GM12878 (cell line): ENCODE results near the gene MYLK4.

Experiments used
- BHLHE40 ChIP-seq, 2 experiments: fragments of 450-650 bp in 1 of 2; IDR thresholded peaks; 2 replicates each; pipeline ENCODE4 v1.6.1; 2011 to 2017; ENCODE audit warnings: low read depth in 2 of 2, borderline replicate concordance in 1 of 2, improper control_type of control experiment in 1 of 2, low read length in 1 of 2, mild to moderate bottlenecking in 1 of 2
- EZH2 ChIP-seq: IDR thresholded peaks from 2 replicates; pipeline ENCODE4 v1.6.1; 2012; ENCODE audit warnings: low read depth, mild to moderate bottlenecking, control low read depth, inconsistent platforms, low read length, borderline replicate concordance; ENCODE audit not compliant: control insufficient read depth
- FOXM1 ChIP-seq: IDR thresholded peaks from 2 replicates; pipeline ENCODE4 v1.6.1; 2012; ENCODE audit warnings: low read depth, mild to moderate bottlenecking, inconsistent platforms, low read length, moderate library complexity
- HCFC1 ChIP-seq: fragments of 150-350 bp; IDR thresholded peaks from 2 replicates; pipeline ENCODE4 v1.6.1; 2014; ENCODE audit warnings: low read length
- HDAC6 ChIP-seq: fragments of 200-600 bp; sonication (generic); IDR thresholded peaks from one replicate; pipeline ENCODE4 v1.8.0; 2017; ENCODE audit warnings: antibody characterized with exemption; ENCODE audit not compliant: unreplicated experiment
- MXI1 ChIP-seq: fragments of 150-350 bp; IDR thresholded peaks from 2 replicates; pipeline ENCODE4 v1.6.1; 2011; ENCODE audit warnings: low read depth, mild to moderate bottlenecking, inconsistent platforms, low read length, improper control_type of control experiment
- NRF1 ChIP-seq: conservative IDR thresholded peaks from 2 replicates; pipeline ENCODE4 v1.6.1; 2011; ENCODE audit warnings: mild to moderate bottlenecking, low read depth, low read length, improper control_type of control experiment
- POLR2A ChIP-seq: IDR thresholded peaks from 2 replicates; pipeline ENCODE4 v1.6.1; 2011; ENCODE audit warnings: low read depth, mild to moderate bottlenecking, low read length
- RAD21 ChIP-seq: IDR thresholded peaks from 2 replicates; pipeline ENCODE4 v1.6.1; 2011; ENCODE audit warnings: mild to moderate bottlenecking, low read depth, low read length, moderate library complexity; ENCODE audit not compliant: insufficient read depth
- SUZ12 ChIP-seq: fragments of 200-600 bp; sonication (generic); IDR thresholded peaks from one replicate; pipeline ENCODE4 v1.6.1; 2018; ENCODE audit warnings: antibody characterized with exemption, mild to moderate bottlenecking; ENCODE audit not compliant: unreplicated experiment
- ZZZ3 ChIP-seq: IDR thresholded peaks from 2 replicates; pipeline ENCODE4 v1.6.1; 2011; ENCODE audit warnings: low read depth; ENCODE audit not compliant: control insufficient read depth, insufficient read length
- TF ChIP-seq, protein P1 (sequence below), 3 experiments: IDR thresholded peaks in 2 of 3; conservative IDR thresholded peaks in 1 of 3; 2 replicates each; pipeline ENCODE4 v1.5.1; 2011; ENCODE audit warnings: low read depth in 3 of 3, low read length in 3 of 3, mild to moderate bottlenecking in 3 of 3, control low read depth in 2 of 3, moderate library complexity in 2 of 3, inconsistent platforms in 1 of 3, mixed read lengths in 1 of 3; ENCODE audit not compliant: control insufficient read depth in 2 of 3, insufficient read depth in 1 of 3; ENCODE audit errors: extremely low read depth in 1 of 3
- TF ChIP-seq, protein P2 (sequence below): IDR thresholded peaks from 2 replicates; pipeline ENCODE4 v1.6.1; 2012; ENCODE audit warnings: low read length, inconsistent platforms

DNA sequence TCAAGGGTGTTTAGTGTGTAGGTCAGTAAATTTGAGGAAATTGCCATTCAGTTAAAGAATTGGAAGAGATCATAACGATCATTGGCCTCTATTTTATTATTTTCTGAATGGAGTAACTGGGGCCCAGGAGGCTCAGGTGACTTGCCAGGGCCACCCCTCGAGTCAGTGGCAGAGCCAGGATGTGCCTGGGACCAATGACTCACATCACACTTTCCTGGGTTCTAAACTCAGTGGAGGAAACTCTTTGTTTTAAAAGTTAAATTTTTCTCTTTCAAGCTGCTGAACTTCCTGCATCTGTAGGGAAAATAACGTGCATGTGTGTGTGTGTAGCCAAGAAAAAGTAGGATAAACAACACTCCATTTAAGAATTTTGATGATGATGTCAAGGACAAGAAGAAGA lies 135.5 kb downstream of the MYLK4 start:
- TF ChIP-seq HDAC6 (no peak), SUZ12 (no peak), MXI1 (no peak), FOXM1 (no peak), EZH2 (no peak), POLR2A (no peak), ZZZ3 (no peak), HCFC1 (no peak), NRF1 (no peak), RAD21 (no peak), BHLHE40 (IDR thresholded peaks at IDR 0.05; ENCODE audit: borderline replicate concordance in 1 of 2, low read depth in 2 of 2, low read length in 1 of 2) (no peak)
- TF ChIP-seq, protein P1, sequence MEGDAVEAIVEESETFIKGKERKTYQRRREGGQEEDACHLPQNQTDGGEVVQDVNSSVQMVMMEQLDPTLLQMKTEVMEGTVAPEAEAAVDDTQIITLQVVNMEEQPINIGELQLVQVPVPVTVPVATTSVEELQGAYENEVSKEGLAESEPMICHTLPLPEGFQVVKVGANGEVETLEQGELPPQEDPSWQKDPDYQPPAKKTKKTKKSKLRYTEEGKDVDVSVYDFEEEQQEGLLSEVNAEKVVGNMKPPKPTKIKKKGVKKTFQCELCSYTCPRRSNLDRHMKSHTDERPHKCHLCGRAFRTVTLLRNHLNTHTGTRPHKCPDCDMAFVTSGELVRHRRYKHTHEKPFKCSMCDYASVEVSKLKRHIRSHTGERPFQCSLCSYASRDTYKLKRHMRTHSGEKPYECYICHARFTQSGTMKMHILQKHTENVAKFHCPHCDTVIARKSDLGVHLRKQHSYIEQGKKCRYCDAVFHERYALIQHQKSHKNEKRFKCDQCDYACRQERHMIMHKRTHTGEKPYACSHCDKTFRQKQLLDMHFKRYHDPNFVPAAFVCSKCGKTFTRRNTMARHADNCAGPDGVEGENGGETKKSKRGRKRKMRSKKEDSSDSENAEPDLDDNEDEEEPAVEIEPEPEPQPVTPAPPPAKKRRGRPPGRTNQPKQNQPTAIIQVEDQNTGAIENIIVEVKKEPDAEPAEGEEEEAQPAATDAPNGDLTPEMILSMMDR (IDR thresholded peaks at IDR 0.05 in 2 of 3, conservative IDR thresholded peaks at IDR 0.05 in 1 of 3; ENCODE audit: control insufficient read depth in 2 of 3, extremely low read depth in 1 of 3, insufficient read depth in 1 of 3, low read depth in 3 of 3, low read length in 3 of 3) = no peak
- TF ChIP-seq, protein P2, sequence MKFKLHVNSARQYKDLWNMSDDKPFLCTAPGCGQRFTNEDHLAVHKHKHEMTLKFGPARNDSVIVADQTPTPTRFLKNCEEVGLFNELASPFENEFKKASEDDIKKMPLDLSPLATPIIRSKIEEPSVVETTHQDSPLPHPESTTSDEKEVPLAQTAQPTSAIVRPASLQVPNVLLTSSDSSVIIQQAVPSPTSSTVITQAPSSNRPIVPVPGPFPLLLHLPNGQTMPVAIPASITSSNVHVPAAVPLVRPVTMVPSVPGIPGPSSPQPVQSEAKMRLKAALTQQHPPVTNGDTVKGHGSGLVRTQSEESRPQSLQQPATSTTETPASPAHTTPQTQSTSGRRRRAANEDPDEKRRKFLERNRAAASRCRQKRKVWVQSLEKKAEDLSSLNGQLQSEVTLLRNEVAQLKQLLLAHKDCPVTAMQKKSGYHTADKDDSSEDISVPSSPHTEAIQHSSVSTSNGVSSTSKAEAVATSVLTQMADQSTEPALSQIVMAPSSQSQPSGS = no peak
